Endothelial cell of umbilical vein (primary cell): ENCODE measurements around the gene NFIA.

Experiments
- POLR2A ChIP-seq: IDR thresholded peaks from 2 replicates; pipeline ENCODE4 v1.6.1; 2012; ENCODE audit warnings: low read depth, mild to moderate bottlenecking, control low read depth, low read length
- POLR2AphosphoS5 ChIP-seq: IDR thresholded peaks from 2 replicates; pipeline ENCODE4 v1.6.1; 2012; ENCODE audit warnings: low read depth, mild to moderate bottlenecking, control low read depth, low read length, moderate library complexity; ENCODE audit not compliant: insufficient read depth
- TF ChIP-seq, protein P1 (sequence below): IDR thresholded peaks from 2 replicates; pipeline ENCODE4 v1.6.1; 2011; ENCODE audit not compliant: insufficient read depth, insufficient read length
- TF ChIP-seq, protein P2 (sequence below), 2 donors: IDR thresholded peaks; 1 replicate in 1 of 2; 2 replicates in 1 of 2; pipeline ENCODE4 v1.5.1; 2011; ENCODE audit warnings: low read length in 2 of 2, mild to moderate bottlenecking in 2 of 2, moderate library complexity in 2 of 2, control low read depth in 1 of 2, inconsistent platforms in 1 of 2, low read depth in 1 of 2; ENCODE audit not compliant: insufficient read depth in 1 of 2; ENCODE audit errors: extremely low read depth in 1 of 2

DNA sequence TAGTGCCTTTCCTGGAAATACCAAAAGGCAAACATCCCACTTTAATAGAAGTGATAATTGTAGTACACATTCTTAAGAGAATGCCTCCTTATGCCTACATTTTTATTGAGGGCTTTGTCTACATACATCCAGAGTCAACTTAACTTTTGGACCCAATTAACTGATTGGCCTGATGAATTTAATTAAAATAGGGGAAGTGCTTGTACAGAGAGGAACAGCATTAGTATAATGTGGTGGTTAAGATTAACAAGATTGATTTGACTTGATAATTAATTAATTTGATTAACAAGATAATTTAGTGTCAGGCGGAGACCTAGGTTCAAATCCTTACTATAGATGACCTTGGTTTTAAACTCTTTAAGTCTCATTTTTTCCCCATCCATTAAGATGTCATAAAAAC lies 111.4 kb downstream of the NFIA start:
- TF ChIP-seq POLR2AphosphoS5 (no peak), POLR2A (no peak)
- TF ChIP-seq, protein P1, sequence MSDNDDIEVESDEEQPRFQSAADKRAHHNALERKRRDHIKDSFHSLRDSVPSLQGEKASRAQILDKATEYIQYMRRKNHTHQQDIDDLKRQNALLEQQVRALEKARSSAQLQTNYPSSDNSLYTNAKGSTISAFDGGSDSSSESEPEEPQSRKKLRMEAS = no peak
- TF ChIP-seq, protein P2, sequence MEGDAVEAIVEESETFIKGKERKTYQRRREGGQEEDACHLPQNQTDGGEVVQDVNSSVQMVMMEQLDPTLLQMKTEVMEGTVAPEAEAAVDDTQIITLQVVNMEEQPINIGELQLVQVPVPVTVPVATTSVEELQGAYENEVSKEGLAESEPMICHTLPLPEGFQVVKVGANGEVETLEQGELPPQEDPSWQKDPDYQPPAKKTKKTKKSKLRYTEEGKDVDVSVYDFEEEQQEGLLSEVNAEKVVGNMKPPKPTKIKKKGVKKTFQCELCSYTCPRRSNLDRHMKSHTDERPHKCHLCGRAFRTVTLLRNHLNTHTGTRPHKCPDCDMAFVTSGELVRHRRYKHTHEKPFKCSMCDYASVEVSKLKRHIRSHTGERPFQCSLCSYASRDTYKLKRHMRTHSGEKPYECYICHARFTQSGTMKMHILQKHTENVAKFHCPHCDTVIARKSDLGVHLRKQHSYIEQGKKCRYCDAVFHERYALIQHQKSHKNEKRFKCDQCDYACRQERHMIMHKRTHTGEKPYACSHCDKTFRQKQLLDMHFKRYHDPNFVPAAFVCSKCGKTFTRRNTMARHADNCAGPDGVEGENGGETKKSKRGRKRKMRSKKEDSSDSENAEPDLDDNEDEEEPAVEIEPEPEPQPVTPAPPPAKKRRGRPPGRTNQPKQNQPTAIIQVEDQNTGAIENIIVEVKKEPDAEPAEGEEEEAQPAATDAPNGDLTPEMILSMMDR (IDR thresholded peaks at IDR 0.05; ENCODE audit: extremely low read depth in 1 of 2, insufficient read depth in 1 of 2, low read depth in 1 of 2, low read length in 2 of 2) = no peak
